Type B pancreatic cell (in vitro differentiated cells): ENCODE results near the gene TEX13D. TPM values are rescaled to one million over a fixed set of nuclear protein-coding genes. Genes with fewer than 3 reads are reported as not detected.
"Not testable (repeated sequence)": the region's sequence is repeated elsewhere in the genome, so short reads cannot be mapped to it uniquely, and the experiment has no call there.

ENCODE experiments used
- DNase-seq: peaks from one replicate; pipeline ENCODE4 v3.0.0; 2021; ENCODE audit warnings: mixed read lengths; ENCODE audit not compliant: unreplicated experiment; ENCODE audit errors: extremely low spot score
- H3K27ac Mint-ChIP-seq: 2 replicates; pipeline ENCODE4 v1.8.0; 2021; ENCODE audit warnings: mild to moderate bottlenecking, mixed read lengths
- H3K27me3 Mint-ChIP-seq: 2 replicates; pipeline ENCODE4 v1.8.0; 2021; ENCODE audit warnings: mixed read lengths
- H3K36me3 Mint-ChIP-seq: 2 replicates; pipeline ENCODE4 v1.8.0; 2021; ENCODE audit warnings: mixed read lengths
- H3K4me1 Mint-ChIP-seq: one replicate; pipeline ENCODE4 v1.8.0; 2021; ENCODE audit warnings: mixed read lengths; ENCODE audit not compliant: unreplicated experiment
- H3K4me3 Mint-ChIP-seq: 2 replicates; pipeline ENCODE4 v1.8.0; 2021; ENCODE audit warnings: mild to moderate bottlenecking, mixed read lengths
- H3K9me3 Mint-ChIP-seq: 2 replicates; pipeline ENCODE4 v1.8.0; 2021; ENCODE audit warnings: mixed read lengths
- CTCF ChIP-seq: fragments of 200-600 bp; sonication (generic); conservative IDR thresholded peaks from 2 replicates; pipeline ENCODE4 v1.5.0; 2021; ENCODE audit warnings: antibody characterized with exemption, mild to moderate bottlenecking
- long read RNA-seq: library from polyadenylated mRNA; unstranded; transcript quantifications from one replicate; pipeline ENCODE4 v2.0.0, GENCODE V29; 2020
- total RNA-seq: library from RNA; stranded (reverse); gene quantifications from 2 replicates; pipeline ENCODE4 v1.2.1, GENCODE V29; 2021; ENCODE audit warnings: low replicate concordance

TEX13D gene
- total RNA-seq = not detected in 2 replicates
- long read RNA-seq = 0 reads

- TF ChIP-seq CTCF = no peak
- H3K27ac Mint-ChIP-seq = no peak within 1 kb of the TSS
- H3K27me3 Mint-ChIP-seq = peaks cover 7% of the 10 kb centered on the region
- H3K4me1 Mint-ChIP-seq = no peaks in the 10 kb centered on the region
- no peak for DNase-seq
- H3K9me3 Mint-ChIP-seq = no peaks in the 10 kb centered on the region
- H3K4me3 Mint-ChIP-seq = no peak within 1 kb of the TSS
- H3K36me3 Mint-ChIP-seq = no peaks in the 10 kb centered on the region
These were observed at the start of gene TEX13D for GRCh38 chrX:124332481-124333424. TEX13D (plus strand) TSS chrX:124332660; CDS start chrX:124332918, 258 bp downstream.

- Mint-ChIP-seq H3K27ac (no peak overlapping the region), H3K27me3 (no peaks in the 10 kb centered on the region), H3K36me3 (no peaks in the 10 kb centered on the region), H3K4me3 (no peak overlapping the region), H3K4me1 (no peaks in the 10 kb centered on the region), H3K9me3 (no peaks in the 10 kb centered on the region)
- DNase-seq = no peak
- TF ChIP-seq CTCF = no peak
These were observed 43.0 kb upstream of the TEX13D start for GRCh38 chrX:124289443-124289842.

GRCh38 chrX:124293810-124294209, 38.6 kb upstream of the TEX13D start:
- Mint-ChIP-seq H3K9me3 (no peaks in the 10 kb centered on the region), H3K4me1 (no peaks in the 10 kb centered on the region), H3K4me3 (no peak overlapping the region), H3K27ac (no peak overlapping the region), H3K36me3 (no peaks in the 10 kb centered on the region), H3K27me3 (no peaks in the 10 kb centered on the region)
- no peak for DNase-seq
- no peak for TF ChIP-seq CTCF

- not testable (repeated sequence) for H3K4me3 Mint-ChIP-seq, H3K4me1 Mint-ChIP-seq, DNase-seq, H3K36me3 Mint-ChIP-seq, H3K27me3 Mint-ChIP-seq, H3K27ac Mint-ChIP-seq, H3K9me3 Mint-ChIP-seq
These were observed 33.1 kb upstream of the TEX13D start for GRCh38 chrX:124299323-124299722.

GRCh38 chrX:124300405-124300804, 32.1 kb upstream of the TEX13D start:
- Mint-ChIP-seq H3K9me3 (no peaks in the 10 kb centered on the region), H3K27me3 (no peaks in the 10 kb centered on the region)
- no peak for TF ChIP-seq CTCF

GRCh38 chrX:124307253-124307907, 25.1 kb upstream of the TEX13D start:
- H3K4me3 Mint-ChIP-seq = no peak overlapping the region
- no peak for TF ChIP-seq CTCF
- no peaks in the 10 kb centered on the region for H3K36me3 Mint-ChIP-seq
- no peak for DNase-seq
- no peaks in the 10 kb centered on the region for H3K9me3 Mint-ChIP-seq
- H3K4me1 Mint-ChIP-seq = no peaks in the 10 kb centered on the region
- no peak overlapping the region for H3K27ac Mint-ChIP-seq
- no peaks in the 10 kb centered on the region for H3K27me3 Mint-ChIP-seq

More at GRCh38 chrX:124300405-124300804, 32.1 kb upstream of the TEX13D start:
- DNase-seq = no peak
- Mint-ChIP-seq H3K4me3 (no peak overlapping the region), H3K36me3 (no peaks in the 10 kb centered on the region), H3K4me1 (no peaks in the 10 kb centered on the region), H3K27ac (no peak overlapping the region)
